ENCODE measurements around the gene YPEL1.
A peak's percentile ranks its signal among the peaks of the same experiment; 100 is the strongest.

YPEL1 gene

DNA sequence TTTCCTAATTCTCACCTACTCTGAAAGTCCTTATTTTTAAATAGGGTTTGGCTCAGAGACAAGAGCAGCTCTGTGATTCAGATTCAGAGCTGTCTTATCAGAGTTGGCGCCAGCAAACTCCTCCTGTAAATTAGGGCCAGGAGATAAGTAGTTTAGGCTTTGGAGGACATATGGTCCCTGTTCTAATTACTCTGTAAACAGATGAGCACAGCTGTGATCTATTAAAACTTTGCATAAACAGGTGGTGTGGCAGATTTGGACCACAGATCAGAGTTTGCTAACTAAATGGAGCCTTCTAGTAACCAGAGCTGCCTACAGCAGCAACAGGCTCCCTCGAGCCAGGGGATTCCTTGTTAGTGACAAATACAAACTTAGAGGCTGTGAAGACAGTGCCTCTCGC lies 27.9 kb downstream of the YPEL1 start:
- TF ChIP-seq, protein P1, sequence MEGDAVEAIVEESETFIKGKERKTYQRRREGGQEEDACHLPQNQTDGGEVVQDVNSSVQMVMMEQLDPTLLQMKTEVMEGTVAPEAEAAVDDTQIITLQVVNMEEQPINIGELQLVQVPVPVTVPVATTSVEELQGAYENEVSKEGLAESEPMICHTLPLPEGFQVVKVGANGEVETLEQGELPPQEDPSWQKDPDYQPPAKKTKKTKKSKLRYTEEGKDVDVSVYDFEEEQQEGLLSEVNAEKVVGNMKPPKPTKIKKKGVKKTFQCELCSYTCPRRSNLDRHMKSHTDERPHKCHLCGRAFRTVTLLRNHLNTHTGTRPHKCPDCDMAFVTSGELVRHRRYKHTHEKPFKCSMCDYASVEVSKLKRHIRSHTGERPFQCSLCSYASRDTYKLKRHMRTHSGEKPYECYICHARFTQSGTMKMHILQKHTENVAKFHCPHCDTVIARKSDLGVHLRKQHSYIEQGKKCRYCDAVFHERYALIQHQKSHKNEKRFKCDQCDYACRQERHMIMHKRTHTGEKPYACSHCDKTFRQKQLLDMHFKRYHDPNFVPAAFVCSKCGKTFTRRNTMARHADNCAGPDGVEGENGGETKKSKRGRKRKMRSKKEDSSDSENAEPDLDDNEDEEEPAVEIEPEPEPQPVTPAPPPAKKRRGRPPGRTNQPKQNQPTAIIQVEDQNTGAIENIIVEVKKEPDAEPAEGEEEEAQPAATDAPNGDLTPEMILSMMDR (IDR thresholded peaks at IDR 0.05): no peak
- H3K9ac ChIP-seq: no peak overlapping the region
- no peaks in the 10 kb centered on the region for H3K27me3 ChIP-seq (ENCODE audit: control insufficient read depth, insufficient read depth, low read length)
- H3K27ac ChIP-seq: no peak overlapping the region
- H3K36me3 ChIP-seq (ENCODE audit: control insufficient read depth, insufficient read depth, low read length): no peaks in the 10 kb centered on the region
- H3K9me3 ChIP-seq (ENCODE audit: control insufficient read depth, low read length): no peaks in the 10 kb centered on the region
- H3K4me3 ChIP-seq (ENCODE audit: low read depth, low read length): no peak overlapping the region
- no peak overlapping the region for H3K4me2 ChIP-seq (ENCODE audit: low read length)
- H3K4me1 ChIP-seq: no peaks in the 10 kb centered on the region
- H2AFZ ChIP-seq: no peak overlapping the region
- no peaks in the 10 kb centered on the region for H3K79me2 ChIP-seq

DNA sequence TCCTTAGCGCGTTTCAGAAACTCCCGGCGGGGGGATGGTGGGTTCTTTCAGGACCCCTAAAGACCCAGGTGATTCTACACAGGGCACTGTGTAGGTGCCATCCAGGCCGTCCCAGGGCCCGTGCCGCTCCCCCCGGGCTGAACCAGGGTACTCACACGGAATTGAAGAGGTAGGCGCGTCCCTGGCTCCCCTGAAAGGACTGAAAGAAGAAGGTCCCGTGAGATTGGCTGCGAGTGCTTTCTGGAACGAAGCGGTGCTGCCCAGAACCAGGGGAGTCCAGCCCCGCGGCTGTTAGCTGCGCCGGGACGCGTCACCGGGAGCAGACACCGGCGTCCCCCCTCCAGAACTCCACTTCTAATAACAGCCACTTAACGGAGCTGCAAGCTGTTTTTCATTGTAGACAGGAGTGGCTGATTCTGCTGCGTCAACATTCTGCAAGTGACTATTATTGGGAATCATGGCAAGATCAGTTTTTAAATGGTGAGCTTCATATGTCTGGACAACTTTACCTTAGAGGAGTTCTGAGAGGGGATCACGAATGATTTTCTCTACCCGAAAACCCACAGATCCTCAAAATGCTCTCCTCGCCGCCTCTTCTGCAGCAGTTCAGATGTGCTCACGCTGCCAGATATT lies 31.8 kb downstream of the YPEL1 start:
- no peaks in the 10 kb centered on the region for H3K36me3 ChIP-seq (ENCODE audit: control insufficient read depth, insufficient read depth, low read length)

DNA sequence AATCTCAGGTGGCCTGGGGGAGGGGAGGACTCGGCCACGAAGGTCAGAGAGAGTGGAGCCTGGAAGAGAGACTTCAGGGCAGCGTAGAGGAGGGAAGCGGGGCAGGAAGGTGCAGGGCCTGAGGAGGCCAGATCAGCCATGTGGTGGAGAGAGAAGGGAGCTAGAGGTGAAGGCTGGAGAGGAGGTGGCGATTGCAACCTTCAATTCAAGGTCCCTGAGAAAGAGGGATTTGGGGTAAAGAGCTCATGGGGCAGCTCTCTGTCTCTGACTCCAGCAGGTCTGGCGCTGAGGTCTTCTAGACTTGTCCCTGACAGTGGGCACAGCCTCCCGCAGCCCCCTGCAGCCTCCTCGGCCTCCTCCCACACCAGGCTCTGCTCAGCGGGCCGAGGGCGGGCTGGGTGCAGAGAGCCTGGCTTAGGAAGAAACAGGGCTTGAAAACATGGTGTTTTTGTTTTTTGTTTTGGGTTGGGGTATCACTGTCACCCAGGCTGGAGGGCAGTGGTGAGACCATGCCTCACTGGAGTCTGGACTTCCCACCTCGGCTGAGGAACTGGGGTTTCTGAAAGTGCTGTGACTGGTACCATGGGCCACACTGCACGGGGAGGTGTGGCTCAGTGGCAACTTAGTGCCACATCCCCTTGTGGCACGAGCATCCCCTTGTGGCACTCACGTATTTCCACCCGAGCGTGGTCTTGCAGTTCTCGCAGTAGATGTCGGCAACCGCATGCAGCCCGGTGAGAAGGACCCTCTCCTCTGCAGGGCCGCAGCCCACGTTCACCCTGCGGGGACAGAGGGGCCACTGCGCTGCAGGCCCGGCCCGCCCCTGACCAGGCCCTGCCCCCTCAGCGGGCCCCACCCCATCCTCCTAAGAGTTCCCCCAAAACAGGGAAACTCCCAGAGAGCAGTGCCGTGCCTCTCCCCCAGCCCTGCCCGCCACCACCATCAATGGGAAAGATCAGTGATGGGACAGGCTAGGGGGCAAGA lies 32.6 kb downstream of the YPEL1 start:
- Histone ChIP-seq H3K27me3 (ENCODE audit: control insufficient read depth, insufficient read depth, low read length) (no peaks in the 10 kb centered on the region), H3K36me3 (ENCODE audit: control insufficient read depth, insufficient read depth, low read length) (no peaks in the 10 kb centered on the region), H3K27ac (peak overlapping the region; percentile 92), H3K9ac (no peak overlapping the region), H3K79me2 (no peaks in the 10 kb centered on the region), H3K4me3 (ENCODE audit: low read depth, low read length) (no peak overlapping the region), H3K9me3 (ENCODE audit: control insufficient read depth, low read length) (no peaks in the 10 kb centered on the region), H2AFZ (no peak overlapping the region), H3K4me2 (ENCODE audit: low read length) (no peak overlapping the region), H3K4me1 (peaks cover 38% of the 10 kb centered on the region)
- TF ChIP-seq, protein P1 (IDR thresholded peaks at IDR 0.05): no peak

More for the DNA sequence above, 31.8 kb downstream of the YPEL1 start:
- H3K9me3 ChIP-seq (ENCODE audit: control insufficient read depth, low read length): no peaks in the 10 kb centered on the region
- no peak overlapping the region for H3K27ac ChIP-seq
- no peak overlapping the region for H3K9ac ChIP-seq
- TF ChIP-seq, protein P1 (IDR thresholded peaks at IDR 0.05): no peak
- no peak overlapping the region for H2AFZ ChIP-seq
- peaks cover 33% of the 10 kb centered on the region for H3K4me1 ChIP-seq
- no peak overlapping the region for H3K4me2 ChIP-seq (ENCODE audit: low read length)
- H3K4me3 ChIP-seq (ENCODE audit: low read depth, low read length): no peak overlapping the region
- H3K27me3 ChIP-seq (ENCODE audit: control insufficient read depth, insufficient read depth, low read length): no peaks in the 10 kb centered on the region
- no peaks in the 10 kb centered on the region for H3K79me2 ChIP-seq

DNA sequence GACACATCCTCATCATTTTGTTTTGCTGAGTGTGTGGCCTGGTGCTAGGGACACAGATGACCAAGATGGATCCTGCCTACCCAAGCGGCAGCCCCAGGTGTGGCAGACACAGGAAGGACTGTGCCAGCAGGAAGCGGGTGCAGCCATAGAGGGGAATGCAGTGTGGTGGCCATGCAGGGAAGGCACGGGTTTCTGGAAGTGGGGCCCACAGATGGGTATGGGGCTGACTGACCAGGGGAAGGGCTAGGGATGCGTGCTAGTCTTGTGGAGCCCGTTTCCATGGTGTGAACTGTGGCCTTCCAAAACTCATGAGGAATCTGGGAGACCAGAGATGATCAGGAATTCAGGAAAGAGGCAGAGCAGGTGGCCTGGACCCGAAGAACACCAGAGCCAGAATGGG lies 33.5 kb downstream of the YPEL1 start:
- no peak overlapping the region for H3K4me3 ChIP-seq (ENCODE audit: low read depth, low read length)
- no peaks in the 10 kb centered on the region for H3K9me3 ChIP-seq (ENCODE audit: control insufficient read depth, low read length)
- H3K27me3 ChIP-seq (ENCODE audit: control insufficient read depth, insufficient read depth, low read length): no peaks in the 10 kb centered on the region
- peak overlapping the region; percentile 92 for H3K27ac ChIP-seq
- no peak overlapping the region for H3K9ac ChIP-seq
- no peak overlapping the region for H2AFZ ChIP-seq
- TF ChIP-seq, protein P1 (IDR thresholded peaks at IDR 0.05): no peak
- H3K36me3 ChIP-seq (ENCODE audit: control insufficient read depth, insufficient read depth, low read length): no peaks in the 10 kb centered on the region
- H3K79me2 ChIP-seq: no peaks in the 10 kb centered on the region
- peaks cover 43% of the 10 kb centered on the region for H3K4me1 ChIP-seq
- H3K4me2 ChIP-seq (ENCODE audit: low read length): no peak overlapping the region

Data from parathyroid adenoma (tissue), 2 donors.